A549 (cell line): ENCODE results near the gene ZMIZ2.

Source experiments
- CBX2 ChIP-seq: fragments of 200-600 bp; sonication (generic); IDR thresholded peaks from 2 replicates; pipeline ENCODE4 v1.6.1; 2016; ENCODE audit warnings: low read depth, mild to moderate bottlenecking, borderline replicate concordance
- CEBPB ChIP-seq, 2 experiments: fragments of >200 bp in 1 of 2; sonication (Bioruptor Twin) in 1 of 2; formaldehyde crosslinking in 1 of 2; IDR thresholded peaks; 2 replicates each; pipeline ENCODE4 v1.6.1; 2012 to 2016
- CHD2 ChIP-seq: fragments of 150-350 bp; IDR thresholded peaks from 2 replicates; pipeline ENCODE4 v1.6.1; 2014; ENCODE audit warnings: low read length; ENCODE audit not compliant: partially characterized antibody
- CHD4 ChIP-seq: fragments of 200-600 bp; sonication (generic); IDR thresholded peaks from 2 replicates; pipeline ENCODE4 v1.6.1; 2016; ENCODE audit warnings: antibody characterized with exemption, mild to moderate bottlenecking, borderline replicate concordance
- EP300 ChIP-seq, 2 experiments: fragments of >200 bp; sonication (Bioruptor Twin); formaldehyde crosslinking; IDR thresholded peaks; 2 replicates in 1 of 2; 3 replicates in 1 of 2; pipeline ENCODE4 v1.6.1; 2016 to 2017
- HDAC2 ChIP-seq: fragments of 200-600 bp; sonication (generic); IDR thresholded peaks from 2 replicates; pipeline ENCODE4 v1.6.1; 2016
- JUNB ChIP-seq: fragments of >200 bp; sonication (Bioruptor Twin); formaldehyde crosslinking; IDR thresholded peaks from 2 replicates; pipeline ENCODE4 v1.6.1; 2016
- NR3C1 ChIP-seq: fragments of >200 bp; sonication (Bioruptor Twin); formaldehyde crosslinking; IDR thresholded peaks from 3 replicates; pipeline ENCODE4 v1.6.1; 2017
- POLR2A ChIP-seq: IDR thresholded peaks from 2 replicates; pipeline ENCODE4 v1.6.1; 2012; ENCODE audit warnings: mild to moderate bottlenecking, low read length
- RAD21 ChIP-seq, 2 experiments: fragments of >200 bp in 1 of 2; sonication (Bioruptor Twin) in 1 of 2; formaldehyde crosslinking in 1 of 2; IDR thresholded peaks in 1 of 2; conservative IDR thresholded peaks in 1 of 2; 2 replicates in 1 of 2; 3 replicates in 1 of 2; pipeline ENCODE4 v1.6.1; 2012 to 2018; ENCODE audit warnings: inconsistent platforms in 1 of 2
- RARB ChIP-seq: fragments of 250-450 bp; sonication (Bioruptor Pico); IDR thresholded peaks from 2 replicates; pipeline ENCODE4 v1.8.0; 2021; ENCODE audit warnings: mild to moderate bottlenecking, moderate library complexity
- RFX5 ChIP-seq: fragments of 450-650 bp; IDR thresholded peaks from 2 replicates; pipeline ENCODE4 v1.7.1; 2014; ENCODE audit warnings: antibody characterized with exemption, mild to moderate bottlenecking, moderate library complexity
- TF ChIP-seq, protein P1 (sequence below): fragments of >200 bp; sonication (Bioruptor Twin); formaldehyde crosslinking; IDR thresholded peaks from 3 replicates; pipeline ENCODE4 v1.5.1; 2016

DNA sequence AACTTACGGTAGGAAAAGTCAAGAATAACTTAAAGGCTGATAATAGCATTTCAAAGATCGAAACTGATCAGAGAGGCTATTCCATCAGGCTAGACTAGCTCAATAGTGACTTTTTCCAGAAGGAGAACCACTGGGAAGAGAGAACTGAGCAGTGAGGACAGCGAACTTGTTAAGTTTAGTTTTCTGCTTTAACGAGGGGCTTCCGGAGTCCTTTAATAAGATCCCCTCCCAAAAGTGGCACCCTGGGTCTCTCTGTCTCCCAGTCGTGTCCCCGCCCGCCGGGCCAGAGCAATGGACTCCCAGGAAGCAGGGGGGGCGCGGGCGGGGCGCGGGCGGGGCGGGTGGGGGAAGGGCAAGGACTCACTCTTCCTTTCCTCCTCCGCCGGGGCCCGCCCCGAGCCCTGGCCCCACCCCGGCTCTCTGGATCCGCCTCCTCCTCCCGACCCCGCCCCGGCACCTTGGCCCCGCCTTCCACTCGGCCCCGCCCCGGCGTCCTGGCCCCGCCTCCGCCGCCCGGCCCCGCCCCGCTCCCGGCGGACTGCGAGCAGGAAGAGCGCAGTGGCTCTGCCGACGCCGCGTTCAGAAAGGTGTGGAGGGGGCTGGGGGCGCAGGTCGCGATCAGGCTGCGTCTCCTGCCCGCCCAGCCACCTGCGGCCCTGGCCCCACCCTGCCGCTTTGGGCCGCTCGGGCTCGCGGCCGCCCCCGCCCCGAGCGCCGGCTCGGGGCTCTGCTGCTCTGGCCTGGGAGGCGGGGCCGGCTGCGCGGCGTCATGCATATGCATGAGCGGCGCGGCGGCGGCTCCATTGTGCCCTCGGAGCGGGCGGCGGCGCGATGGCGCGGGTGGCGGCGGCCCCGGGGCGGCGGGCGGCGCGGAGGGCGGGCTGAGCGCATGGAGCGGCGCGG lies at the start of gene ZMIZ2:
- TF ChIP-seq, protein P1, sequence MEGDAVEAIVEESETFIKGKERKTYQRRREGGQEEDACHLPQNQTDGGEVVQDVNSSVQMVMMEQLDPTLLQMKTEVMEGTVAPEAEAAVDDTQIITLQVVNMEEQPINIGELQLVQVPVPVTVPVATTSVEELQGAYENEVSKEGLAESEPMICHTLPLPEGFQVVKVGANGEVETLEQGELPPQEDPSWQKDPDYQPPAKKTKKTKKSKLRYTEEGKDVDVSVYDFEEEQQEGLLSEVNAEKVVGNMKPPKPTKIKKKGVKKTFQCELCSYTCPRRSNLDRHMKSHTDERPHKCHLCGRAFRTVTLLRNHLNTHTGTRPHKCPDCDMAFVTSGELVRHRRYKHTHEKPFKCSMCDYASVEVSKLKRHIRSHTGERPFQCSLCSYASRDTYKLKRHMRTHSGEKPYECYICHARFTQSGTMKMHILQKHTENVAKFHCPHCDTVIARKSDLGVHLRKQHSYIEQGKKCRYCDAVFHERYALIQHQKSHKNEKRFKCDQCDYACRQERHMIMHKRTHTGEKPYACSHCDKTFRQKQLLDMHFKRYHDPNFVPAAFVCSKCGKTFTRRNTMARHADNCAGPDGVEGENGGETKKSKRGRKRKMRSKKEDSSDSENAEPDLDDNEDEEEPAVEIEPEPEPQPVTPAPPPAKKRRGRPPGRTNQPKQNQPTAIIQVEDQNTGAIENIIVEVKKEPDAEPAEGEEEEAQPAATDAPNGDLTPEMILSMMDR = no peak
- TF ChIP-seq EP300 (IDR thresholded peaks at IDR 0.05) (no peak; a peak in 1 of 5 replicates), POLR2A (peak; percentile 52), RAD21 (conservative IDR thresholded peaks at IDR 0.05 in 1 of 2, IDR thresholded peaks at IDR 0.05 in 1 of 2) (0 out of 5 replicates have a peak, but pooled peaks of 1 of the 2 experiments have one; percentile 16), NR3C1 (no peak), CEBPB (IDR thresholded peaks at IDR 0.05) (no peak), CHD4 (no peak), RARB (CRISPR knock-in tag) (no peak), RFX5 (no peak), HDAC2 (no peak), CBX2 (no peak), JUNB (no peak), CHD2 (no peak)
